ENCODE data around the gene PRELP. TPM values are rescaled to one million over a fixed set of nuclear protein-coding genes. Genes with fewer than 3 reads are reported as not detected.

PRELP gene
- total RNA-seq, 1 experiment from 2014 or later: not detected

GRCh38 chr1:203491664-203492063 lies 16.1 kb downstream of the PRELP start:
- ATAC-seq: no peak
- no peaks in the 10 kb centered on the region for H3K9me3 ChIP-seq (ENCODE audit: control insufficient read depth, insufficient read depth, low read depth, low read length)
- TF ChIP-seq TCF7L2 (IDR thresholded peaks at IDR 0.05; ENCODE audit: low read depth, low read length): no peak
- no peak for TF ChIP-seq POLR2AphosphoS5 (IDR thresholded peaks at IDR 0.05; ENCODE audit: low read depth, low read length)
- no peak for TF ChIP-seq REST (IDR thresholded peaks at IDR 0.05; ENCODE audit: insufficient read depth in 1 of 2, low read depth in 2 of 2, low read length in 1 of 2)
- TF ChIP-seq SIN3A (IDR thresholded peaks at IDR 0.05; ENCODE audit: borderline replicate concordance, insufficient read depth, low read depth, low read length): no peak
- no peak for TF ChIP-seq CTCF (IDR thresholded peaks at IDR 0.05)
- no peak for DNase-seq (ENCODE audit: low read depth, low spot score)
- no peak overlapping the region for H3K27ac ChIP-seq (ENCODE audit: low read length)
- intact Hi-C loops (cut with micrococcal nuclease; ENCODE audit: unreplicated experiment) (no loop called here), in situ Hi-C loops (cut with HindIII; ENCODE audit: low pct_unique_long_range_greater_than_20kb, low sequenced_read_pairs) (no loop called here)
- CTCF ChIA-PET: interaction anchor here (0.6 kb wide), 1 partner anchor 146 kb away, joined by 8 read pairs; no protein-coding TSS in a partner anchor
- no peaks in the 10 kb centered on the region for H3K4me1 ChIP-seq (ENCODE audit: control insufficient read depth, insufficient read depth, low read length)
- H3K4me3 ChIP-seq (ENCODE audit: low read depth in 2 of 2, low read length in 2 of 2): no peak overlapping the region
- BruUV-seq (replicated peaks): no TSS peak
- peaks cover 6% of the 10 kb centered on the region for H3K27me3 ChIP-seq (ENCODE audit: control insufficient read depth, insufficient read depth, low read length)
- no peaks in the 10 kb centered on the region for H3K36me3 ChIP-seq (ENCODE audit: control insufficient read depth, insufficient read depth, low read length)
- POLR2A ChIA-PET: no interaction called here

- ATAC-seq (no peak), DNase-seq (ENCODE audit: low read depth, low spot score) (no peak)
- Histone ChIP-seq H3K27ac (ENCODE audit: low read length) (no peak overlapping the region), H3K36me3 (ENCODE audit: control insufficient read depth, insufficient read depth, low read length) (no peaks in the 10 kb centered on the region), H3K4me1 (ENCODE audit: control insufficient read depth, insufficient read depth, low read length) (no peaks in the 10 kb centered on the region), H3K27me3 (ENCODE audit: control insufficient read depth, insufficient read depth, low read length) (peaks cover 6% of the 10 kb centered on the region), H3K4me3 (ENCODE audit: low read depth in 2 of 2, low read length in 2 of 2) (no peak overlapping the region), H3K9me3 (ENCODE audit: control insufficient read depth, insufficient read depth, low read depth, low read length) (no peaks in the 10 kb centered on the region)
- CTCF ChIA-PET: interaction anchor here (0.6 kb wide), 1 partner anchor 145 kb away, joined by 8 read pairs; no protein-coding TSS in a partner anchor
- no TSS peak for BruUV-seq (replicated peaks)
- intact Hi-C loops (cut with micrococcal nuclease; ENCODE audit: unreplicated experiment) (no loop called here), in situ Hi-C loops (cut with HindIII; ENCODE audit: low pct_unique_long_range_greater_than_20kb, low sequenced_read_pairs) (no loop called here)
- TF ChIP-seq POLR2AphosphoS5 (IDR thresholded peaks at IDR 0.05; ENCODE audit: low read depth, low read length): no peak
- TF ChIP-seq CTCF (IDR thresholded peaks at IDR 0.05): no peak
- no peak for TF ChIP-seq REST (IDR thresholded peaks at IDR 0.05; ENCODE audit: insufficient read depth in 1 of 2, low read depth in 2 of 2, low read length in 1 of 2)
- no peak for TF ChIP-seq SIN3A (IDR thresholded peaks at IDR 0.05; ENCODE audit: borderline replicate concordance, insufficient read depth, low read depth, low read length)
- POLR2A ChIA-PET: no interaction called here
These were observed 16.6 kb downstream of the PRELP start for GRCh38 chr1:203492082-203492747.
